C1 segment of cervical spinal cord (tissue), 14 donors: Measurements from ENCODE around the gene FADS2.
A peak's percentile ranks its signal among the peaks of the same experiment; 100 is the strongest.

Source experiments
- DNase-seq, 14 donors: peaks; one replicate each; lab custom pipeline; 2025; lab: John Stamatoyannopoulos, UW

FADS2 gene

GRCh38 chr11:61820174-61820573, 7.9 kb upstream of the FADS2 start:
- DNase-seq: no peak

GRCh38 chr11:61826930-61827570, 1.1 kb upstream of the FADS2 start:
- peak in 3 of 14 donors; percentile 57 to 76 (median 69) for DNase-seq

GRCh38 chr11:61828379-61828628, 204 bp downstream of the FADS2 start:
- DNase-seq: peak in 2 of 14 donors; percentile 51 to 52

GRCh38 chr11:61828629-61829407, 718 bp downstream of the FADS2 start:
- peak in 8 of 14 donors; percentile 18 to 66 (median 49) for DNase-seq

GRCh38 chr11:61829806-61830205, 1.7 kb downstream of the FADS2 start:
- no peak for DNase-seq

GRCh38 chr11:61830237-61831105, 2.4 kb downstream of the FADS2 start:
- no peak for DNase-seq

GRCh38 chr11:61832207-61832606, 4.1 kb downstream of the FADS2 start:
- no peak for DNase-seq

GRCh38 chr11:61832754-61833153, 4.7 kb downstream of the FADS2 start:
- no peak for DNase-seq

GRCh38 chr11:61833471-61833870, 5.4 kb downstream of the FADS2 start:
- no peak for DNase-seq

- DNase-seq: no peak
These were observed 5.8 kb downstream of the FADS2 start for GRCh38 chr11:61833926-61834277.

- DNase-seq: peak in 10 of 14 donors; percentile 10 to 78 (median 51)
These were observed 6.4 kb downstream of the FADS2 start for GRCh38 chr11:61834278-61835048.

- DNase-seq: no peak
These were observed 8.1 kb downstream of the FADS2 start for GRCh38 chr11:61836193-61836592.

- DNase-seq: no peak
These were observed 9.4 kb downstream of the FADS2 start for GRCh38 chr11:61837411-61838005.

- no peak for DNase-seq
These were observed 10.4 kb downstream of the FADS2 start for GRCh38 chr11:61838501-61838900.

GRCh38 chr11:61838921-61839320, 10.8 kb downstream of the FADS2 start:
- no peak for DNase-seq

- DNase-seq: no peak
These were observed 11.6 kb downstream of the FADS2 start for GRCh38 chr11:61839742-61840141.

GRCh38 chr11:61840371-61840770, 12.3 kb downstream of the FADS2 start:
- DNase-seq: no peak

- peak in 6 of 14 donors; percentile 7 to 38 (median 20) for DNase-seq
These were observed 13.8 kb downstream of the FADS2 start for GRCh38 chr11:61841636-61842527.

GRCh38 chr11:61842528-61842820, 14.4 kb downstream of the FADS2 start:
- DNase-seq: no peak

GRCh38 chr11:61844909-61845565, 16.9 kb downstream of the FADS2 start:
- DNase-seq: no peak
